AML-193 (cell line): ENCODE data around the gene HAP1.
A peak's percentile ranks its signal among the peaks of the same experiment; 100 is the strongest.

ENCODE experiments used
- DNase-seq, 2 experiments: peaks; one replicate each; lab custom pipeline; 2025; lab: John Stamatoyannopoulos, UW

Gene HAP1

DNA sequence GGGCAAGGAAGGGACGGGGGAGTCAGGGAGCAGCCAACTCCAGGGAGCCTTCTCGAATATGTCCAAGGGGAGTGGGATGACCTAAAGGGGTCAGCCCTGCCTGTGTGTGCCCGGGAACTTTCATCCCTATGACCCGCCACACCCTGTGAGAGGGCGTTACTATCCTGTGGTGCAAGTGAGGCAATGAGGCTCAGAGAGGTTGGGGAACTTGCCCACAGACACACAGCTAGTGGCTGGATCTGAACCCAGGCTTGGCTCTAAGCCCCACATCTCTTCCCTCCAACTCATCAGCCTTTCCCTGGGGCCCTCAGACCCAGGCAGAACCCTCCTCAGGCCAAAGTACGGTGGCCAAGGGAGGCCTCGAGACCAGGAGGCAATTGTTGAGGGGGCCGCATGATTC is 28.9 kb upstream of the HAP1 start:
- no peak for DNase-seq

DNA sequence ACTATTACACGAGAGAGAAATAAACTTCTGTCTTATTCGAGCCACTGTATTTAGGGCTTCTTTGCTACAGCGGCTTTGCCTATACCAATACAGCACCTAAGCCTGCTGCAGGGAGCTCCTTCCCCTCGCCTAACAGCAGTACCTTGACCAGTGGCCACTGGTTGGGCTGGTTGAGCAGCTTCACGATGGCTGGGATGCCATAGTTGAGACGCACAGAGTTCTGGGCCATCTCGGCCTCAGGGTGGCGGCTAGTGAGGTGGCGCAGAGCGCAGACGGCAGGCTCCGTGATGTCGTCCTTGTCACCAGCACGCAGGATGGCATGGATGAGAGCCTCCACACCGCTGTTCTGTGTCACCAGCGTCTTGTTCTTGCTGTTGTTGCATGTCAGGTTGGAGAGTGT is 28.4 kb upstream of the HAP1 start:
- no peak for DNase-seq

DNA sequence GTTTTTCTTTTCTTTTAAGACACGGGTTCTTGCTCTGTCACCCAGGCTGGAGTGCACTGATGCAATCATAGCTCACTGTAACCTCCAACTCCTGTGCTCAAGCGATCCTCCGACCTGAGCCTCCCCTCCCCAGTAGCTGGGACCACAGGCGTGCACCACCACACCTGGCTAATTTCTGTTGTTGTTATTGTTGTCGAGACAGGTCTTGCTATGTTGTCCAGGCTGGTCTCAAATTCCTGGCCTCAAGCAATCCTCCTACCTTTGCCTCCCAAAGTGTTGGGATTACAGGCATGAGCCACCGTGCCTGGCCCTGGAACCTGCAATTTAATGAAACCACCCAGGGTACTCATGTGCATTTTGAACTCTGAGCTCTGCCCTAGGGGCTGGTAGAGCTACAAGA is 27.9 kb upstream of the HAP1 start:
- no peak for DNase-seq

DNA sequence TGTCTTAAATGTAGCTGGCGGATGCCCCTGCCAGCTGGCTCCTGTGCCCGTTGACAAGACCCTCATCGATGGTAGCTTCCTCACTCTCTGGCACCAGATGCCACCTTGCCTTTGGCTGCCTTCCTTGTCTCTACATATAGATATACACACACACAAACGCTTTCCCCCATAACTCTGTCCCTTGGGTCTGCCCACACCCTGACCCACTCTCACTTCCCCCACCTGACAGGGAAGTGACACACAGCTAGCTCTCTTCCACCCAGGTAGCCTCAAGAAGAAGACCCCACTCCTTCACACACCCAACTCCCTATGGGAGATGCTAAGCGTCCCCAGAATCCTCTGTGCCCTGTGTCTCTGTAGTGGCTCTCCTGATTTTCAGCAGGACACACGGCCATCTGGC is 26.4 kb upstream of the HAP1 start:
- no peak for DNase-seq

DNA sequence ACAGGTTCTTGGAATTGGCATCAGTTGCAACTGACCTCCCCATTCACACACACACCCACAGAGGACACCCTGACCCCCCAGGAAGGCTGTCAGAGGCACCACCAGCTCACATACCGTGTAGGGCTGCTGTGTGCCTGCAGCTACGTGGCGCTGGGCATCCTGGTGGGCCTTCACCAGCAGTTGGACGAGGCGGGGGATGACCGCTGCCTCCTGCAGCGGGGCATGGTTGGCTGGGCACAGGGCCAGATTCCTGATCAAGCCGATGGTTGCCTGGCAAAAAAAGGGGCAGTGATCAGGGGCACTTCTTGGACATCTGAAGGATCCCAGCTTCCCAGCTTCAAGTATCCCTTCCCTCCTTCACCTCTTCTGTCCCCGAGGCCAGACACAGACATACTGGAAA is 24.2 kb upstream of the HAP1 start:
- no peak for DNase-seq

DNA sequence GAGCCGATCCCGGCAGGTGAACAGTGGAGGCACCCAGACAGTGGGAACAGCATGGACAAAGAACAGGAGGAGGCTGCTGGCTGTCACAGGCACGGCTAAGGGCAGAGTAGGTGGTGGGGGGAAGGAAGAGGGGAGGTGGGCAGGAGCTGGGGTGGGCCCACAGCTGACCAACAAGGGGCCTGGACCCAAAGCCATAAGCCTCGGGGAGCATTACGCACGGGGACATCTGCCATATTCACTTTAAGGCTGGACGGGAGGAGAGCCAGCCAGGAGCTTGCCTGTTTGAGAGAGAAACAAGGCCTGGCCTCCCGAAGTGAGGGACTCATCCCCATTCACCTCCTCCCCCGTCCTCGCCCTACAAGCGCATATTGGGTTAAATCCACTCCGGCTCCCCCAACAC is 19.6 kb upstream of the HAP1 start:
- DNase-seq, result no peak

DNA sequence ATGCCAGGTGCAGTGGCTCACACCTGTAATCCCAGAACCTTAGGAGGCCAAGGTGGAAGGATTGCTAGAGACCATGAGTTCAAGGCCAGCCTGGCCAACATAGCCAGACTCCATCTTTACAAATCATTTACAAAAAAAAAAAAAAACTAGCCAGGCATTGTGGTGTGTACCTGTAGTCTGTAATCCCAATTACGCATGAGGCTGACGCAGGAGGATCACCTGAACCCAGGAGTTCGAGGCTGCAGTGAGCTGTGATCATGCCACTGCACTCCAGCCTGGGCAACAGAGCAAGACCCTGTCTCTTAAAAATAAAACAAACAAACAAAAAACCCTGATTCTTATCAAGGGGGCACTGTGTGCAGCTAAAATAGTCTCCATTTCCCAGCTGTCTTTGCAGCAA is 16.8 kb upstream of the HAP1 start:
- DNase-seq, result no peak

DNA sequence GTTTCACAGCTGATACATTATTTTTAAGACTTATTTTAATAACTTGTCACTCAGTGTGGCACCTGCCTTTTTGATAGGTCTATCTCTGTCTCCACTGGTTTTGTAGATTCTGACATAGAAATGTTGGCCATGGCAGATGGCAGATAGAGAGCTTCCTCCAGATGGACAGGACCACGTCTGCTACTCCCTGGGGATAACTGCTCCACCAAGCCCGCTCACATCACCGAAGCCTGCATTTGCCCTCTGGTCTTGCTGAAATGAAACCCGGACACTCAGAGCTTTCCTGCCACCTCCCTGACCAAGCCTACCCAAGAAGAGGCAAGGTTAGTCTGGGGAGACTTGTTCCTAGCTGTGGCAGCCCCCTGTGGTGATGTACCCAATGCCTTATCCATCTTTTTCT is 16.4 kb upstream of the HAP1 start:
- no peak for DNase-seq

DNA sequence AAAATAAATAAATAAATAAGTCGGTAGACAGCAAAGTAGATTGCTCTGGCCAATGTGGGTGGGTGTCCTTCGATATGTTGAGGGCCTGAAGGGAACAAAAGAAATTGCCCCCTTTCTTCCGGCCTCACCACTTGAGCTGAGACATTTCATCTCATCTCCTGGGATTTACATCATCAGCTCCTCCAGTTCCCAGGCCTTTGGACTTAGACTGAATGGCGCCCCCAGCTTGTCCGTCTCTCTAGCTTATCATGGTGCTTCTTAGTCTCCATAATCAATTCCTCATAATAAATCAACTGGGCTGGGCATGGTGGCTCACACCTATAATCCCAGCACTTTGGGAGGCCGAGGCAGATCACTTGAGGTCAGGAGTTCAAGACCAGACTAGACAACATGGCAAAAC is 13.8 kb upstream of the HAP1 start:
- DNase-seq, result no peak

DNA sequence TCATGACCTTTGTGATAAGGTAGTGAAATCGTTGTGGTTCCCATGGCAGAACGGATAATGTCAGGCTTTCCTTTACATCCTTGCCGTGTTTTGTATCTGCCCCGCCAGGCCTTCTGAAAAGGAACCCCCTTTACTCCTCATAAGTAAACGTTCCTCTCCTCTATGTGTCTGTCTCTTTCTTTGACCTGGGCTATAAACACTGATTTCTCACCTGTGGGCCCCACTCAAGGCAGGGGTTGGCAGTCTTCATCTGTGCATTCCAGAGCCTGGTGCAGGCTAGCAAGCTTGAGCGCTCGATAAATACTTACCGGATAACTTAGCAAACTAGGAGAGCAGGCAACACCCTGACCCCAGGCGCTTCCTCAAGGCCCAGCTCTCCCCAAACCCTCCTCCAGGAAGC is 7.3 kb upstream of the HAP1 start:
- no peak for DNase-seq

DNA sequence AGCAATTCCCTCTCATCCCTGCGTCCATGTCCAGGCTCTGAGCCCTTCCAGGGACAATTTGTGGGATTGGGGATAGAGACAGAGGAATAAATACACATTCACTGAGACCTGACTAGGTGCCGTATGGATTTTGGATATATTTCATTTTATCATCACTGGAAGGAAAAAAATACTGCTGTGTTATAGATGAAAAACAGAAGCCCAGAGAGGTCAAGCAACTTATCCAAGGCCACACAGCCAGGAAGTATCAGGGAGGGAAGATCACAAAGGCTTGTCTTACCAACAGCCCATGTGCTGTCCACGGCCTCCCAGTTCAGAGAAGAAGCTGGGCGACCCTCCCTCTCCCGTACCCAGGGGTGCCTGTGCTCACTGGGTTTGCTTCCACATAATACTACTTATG is 6.1 kb upstream of the HAP1 start:
- DNase-seq, result no peak

DNA sequence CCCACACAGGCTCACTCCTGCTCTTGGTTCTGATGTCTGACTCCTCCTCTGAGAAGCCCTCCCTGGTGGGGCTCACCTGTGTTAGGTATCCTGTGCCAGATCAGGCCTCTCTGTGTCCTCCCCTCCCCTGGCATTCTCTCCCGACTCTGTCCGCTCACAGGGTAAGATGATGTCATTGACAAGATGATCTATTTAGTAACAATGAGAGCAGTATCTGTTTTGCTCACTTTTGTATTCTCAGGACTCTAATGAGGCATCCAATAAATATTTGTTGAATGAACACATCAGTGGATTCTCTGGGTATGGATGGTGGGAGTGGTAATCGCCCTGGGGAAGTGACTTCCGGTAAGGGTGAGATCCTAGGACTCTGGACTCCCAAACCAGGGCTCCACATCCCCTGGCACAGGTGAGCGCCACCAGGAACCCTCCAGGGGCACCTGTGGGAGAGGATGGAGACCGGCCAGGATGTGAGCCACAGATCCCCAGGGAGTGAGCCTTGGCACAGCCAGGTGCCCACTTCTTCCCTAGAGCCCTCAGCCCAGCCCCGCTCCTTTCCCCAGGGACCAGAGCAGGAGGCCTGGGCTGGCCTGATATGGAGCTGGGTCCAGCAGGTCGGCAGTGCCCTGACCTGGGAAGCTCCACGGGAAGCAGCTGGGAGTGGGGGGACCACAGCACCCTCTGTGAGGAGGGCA is 5.4 kb upstream of the HAP1 start:
- DNase-seq, result no peak

DNA sequence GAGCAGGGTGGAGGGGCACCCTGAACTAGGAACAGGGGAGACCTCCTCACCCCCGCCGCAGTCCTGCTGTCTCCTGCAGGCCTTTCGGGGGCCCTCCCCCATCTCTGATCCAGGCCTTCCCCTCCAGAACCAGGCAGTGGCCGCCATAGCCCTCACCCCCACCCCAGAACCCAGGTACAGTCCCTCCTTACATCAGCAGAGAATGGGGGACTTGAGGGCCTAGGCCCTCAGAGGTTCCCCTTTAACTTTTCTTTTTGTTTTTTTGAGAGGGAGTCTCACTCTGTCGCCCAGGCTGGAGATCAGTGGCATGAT is 4.3 kb upstream of the HAP1 start:
- DNase-seq, result no peak

DNA sequence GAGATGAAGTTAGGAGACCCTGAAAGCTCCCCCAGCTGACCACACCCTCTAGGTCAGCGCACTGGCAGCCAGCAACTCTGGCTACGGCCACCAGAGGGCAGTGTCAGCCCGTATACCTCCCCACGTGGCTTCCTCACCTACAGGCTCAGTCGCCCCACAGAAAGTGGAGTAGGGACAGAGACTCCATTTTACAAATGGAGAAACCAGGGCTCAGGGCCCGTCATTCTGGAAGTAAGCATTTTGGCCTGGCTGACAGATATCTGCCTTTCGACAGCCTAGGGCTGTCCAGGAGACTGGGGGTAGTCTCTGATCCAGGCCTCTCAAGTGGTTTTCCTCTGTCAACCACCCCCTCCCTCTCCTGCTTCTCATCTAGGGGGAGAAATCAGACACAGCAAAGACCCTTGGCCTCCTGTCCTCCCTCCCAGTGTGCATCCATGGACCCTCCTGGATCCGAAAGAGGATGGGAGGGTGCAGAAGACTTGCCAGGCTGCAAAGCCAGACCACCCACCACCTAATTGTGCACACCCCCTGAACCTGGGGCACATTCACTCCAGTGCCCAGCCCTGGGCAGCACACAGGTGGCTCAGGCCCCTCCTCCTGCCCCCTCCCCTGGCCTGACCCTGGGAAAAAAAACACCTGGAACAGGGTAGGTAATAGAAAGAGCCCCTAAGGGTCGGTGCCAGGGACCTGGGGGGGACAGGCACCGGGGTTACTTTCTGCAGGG is 3.8 kb upstream of the HAP1 start:
- DNase-seq, result peak; percentile 83 to 87

DNA sequence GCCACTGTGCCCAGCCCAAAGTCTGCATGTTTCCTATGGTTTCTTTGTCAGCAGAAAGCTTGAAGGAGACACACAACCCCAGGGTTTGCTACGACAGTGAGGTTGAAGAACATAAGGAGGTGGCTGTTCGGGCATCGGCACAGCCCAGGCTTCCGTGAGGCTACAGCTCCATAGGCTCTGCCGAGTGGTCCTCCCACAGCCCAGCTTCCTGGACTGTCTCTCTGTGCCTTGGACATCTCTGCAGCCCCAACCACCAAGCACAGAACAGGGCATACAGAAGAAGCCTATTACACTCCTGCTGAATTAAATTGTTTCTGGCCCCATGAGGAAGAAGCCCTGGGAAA is 3.2 kb upstream of the HAP1 start:
- no peak for DNase-seq

DNA sequence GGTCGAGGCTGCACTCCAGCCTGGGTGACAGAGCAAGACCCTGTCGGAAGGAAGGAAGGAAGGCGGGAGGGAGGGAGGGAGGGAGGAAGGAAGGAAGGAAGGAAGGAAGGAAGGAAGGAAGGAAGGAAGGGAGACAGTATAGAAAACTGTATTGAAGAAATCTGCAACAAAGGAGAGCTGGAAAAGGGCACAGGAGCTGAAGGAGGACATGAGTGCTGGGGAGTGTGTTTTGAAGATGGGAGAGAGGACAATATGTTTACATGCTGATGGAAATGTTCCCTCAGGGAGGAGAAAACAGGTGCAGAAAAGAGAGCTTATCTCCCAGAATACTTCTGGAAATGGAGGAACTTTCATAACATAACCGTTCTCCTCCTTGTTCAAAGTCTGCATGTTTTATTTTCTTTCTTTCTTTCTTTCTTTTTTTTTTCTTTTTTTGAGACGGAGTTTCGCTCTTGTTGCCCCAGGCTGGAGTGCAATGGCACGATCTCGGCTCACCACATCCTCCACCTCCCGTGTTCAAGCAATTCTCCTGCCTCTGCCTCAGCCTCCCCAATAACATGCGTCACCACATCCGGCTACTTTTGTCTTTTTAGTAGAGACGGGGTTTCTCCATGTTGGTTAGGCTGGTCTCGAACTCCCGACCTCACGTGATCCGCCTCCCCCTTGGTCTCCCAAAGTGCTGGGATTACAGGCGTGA is 2.7 kb upstream of the HAP1 start:
- DNase-seq, result no peak

DNA sequence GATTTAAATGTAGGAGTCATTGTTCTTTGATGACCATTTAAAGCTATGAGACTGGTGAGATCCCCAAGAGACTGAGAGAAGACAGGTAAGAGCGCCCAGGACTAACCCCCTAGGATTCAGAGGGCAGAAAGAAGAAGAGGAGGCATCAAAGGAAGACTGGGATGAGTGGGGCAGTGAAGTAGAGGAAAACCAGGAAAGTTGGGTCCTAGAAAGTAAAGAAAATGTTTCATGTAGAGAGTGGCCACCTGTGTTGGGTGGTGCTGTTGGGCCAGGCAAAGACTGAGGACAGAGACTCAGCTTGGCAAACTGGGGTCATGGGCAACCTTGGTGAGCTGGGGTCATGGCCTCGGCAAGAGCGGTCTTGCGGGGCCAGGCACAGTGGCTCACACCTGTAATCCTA is 1.3 kb upstream of the HAP1 start:
- DNase-seq, result no peak

DNA sequence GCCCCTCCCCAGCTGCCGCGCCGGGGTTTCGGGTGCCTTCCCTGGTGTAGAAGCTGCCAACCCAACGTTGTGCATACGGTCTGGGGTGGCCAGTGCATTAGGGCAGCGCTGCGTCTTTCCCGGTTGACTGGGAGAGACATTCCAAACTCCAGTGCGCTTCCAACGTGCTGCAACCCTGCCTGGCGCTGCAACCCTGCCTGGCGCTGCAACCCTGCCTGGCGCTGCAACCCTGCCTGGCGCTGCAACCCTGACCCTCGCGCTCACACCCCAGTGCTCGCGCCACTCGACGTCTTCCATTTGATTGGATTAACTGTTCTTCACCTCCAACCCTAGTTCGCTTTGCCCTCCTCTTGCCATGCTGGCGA is 488 bp upstream of the HAP1 start:
- no peak for DNase-seq

DNA sequence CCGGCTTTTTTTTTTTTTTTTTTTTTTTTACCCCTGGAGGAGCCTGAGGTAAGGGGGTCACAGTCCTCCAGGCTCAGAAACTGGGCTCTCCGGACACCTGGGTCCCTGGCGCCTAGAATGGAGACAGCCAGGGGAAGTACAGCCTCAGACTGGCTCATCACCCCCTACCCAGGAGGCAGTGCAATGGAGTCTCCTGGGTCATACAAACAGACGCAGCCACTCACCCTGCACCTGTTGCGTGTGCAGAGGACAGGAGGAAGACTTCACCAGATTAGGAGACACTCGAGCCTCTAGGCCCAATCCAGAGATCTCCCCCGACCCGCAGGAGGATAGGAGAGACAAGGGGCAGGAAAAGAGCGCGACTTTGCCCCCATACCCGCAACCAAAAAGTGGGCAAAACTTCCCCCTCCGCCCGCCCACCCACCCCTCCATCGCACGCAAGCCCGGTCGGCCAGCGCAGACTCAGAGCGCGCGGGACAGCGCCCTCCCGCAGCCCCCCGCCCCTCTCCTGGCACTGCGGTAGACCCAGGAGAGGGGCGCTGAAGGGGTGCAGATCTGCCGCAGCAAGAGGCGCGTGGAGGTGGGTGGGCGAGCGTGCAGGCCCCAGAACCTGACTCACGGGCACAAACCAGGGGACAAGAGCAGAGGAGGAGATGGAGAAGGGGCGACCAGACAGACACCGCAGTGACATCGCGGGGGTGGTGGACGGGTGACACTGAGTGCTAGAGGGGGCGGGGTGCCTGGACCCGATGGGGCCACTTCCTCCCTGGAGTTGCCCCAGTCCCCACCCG is 900 bp downstream of the HAP1 start:
- no peak for DNase-seq

DNA sequence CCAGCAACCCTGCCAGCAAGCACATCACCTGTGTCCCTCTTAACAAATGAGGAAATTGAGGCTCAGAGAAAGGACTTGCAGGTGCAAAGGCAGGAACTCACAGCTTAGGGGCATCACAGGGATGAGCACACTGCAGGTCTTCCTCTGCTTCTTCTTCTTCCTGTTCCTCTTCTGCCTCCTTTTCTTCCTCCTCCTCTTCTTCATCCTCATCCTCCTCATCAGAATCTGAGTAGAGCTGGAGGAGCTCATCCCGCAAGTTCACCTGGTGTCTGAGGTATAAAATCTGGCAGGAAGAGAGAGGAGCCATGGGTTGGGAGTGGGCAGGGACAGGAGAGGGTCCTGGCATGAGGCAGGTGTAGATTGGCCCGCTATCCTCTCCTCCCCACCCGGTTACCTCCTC is 2.6 kb downstream of the HAP1 start:
- DNase-seq, result no peak

DNA sequence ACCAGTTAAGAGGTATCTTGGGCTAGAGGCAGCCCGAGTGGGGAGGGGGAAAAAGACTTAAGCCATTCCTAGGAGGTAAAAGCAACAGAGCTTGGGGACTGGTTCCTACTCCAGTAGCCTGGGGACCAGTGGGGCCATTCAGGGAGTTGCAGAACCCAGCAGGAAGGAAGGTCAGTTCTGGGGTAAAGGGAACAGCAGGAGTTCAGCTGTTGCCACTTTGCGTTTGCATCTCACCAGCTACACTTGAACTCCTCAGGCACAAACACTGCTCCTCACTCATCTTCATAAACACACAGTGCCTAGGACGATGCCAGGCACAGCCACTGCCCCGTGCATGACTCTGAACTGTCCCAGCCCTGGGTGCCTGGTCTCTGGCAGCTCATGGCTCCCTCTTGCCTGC is 4.0 kb downstream of the HAP1 start:
- DNase-seq, result no peak

DNA sequence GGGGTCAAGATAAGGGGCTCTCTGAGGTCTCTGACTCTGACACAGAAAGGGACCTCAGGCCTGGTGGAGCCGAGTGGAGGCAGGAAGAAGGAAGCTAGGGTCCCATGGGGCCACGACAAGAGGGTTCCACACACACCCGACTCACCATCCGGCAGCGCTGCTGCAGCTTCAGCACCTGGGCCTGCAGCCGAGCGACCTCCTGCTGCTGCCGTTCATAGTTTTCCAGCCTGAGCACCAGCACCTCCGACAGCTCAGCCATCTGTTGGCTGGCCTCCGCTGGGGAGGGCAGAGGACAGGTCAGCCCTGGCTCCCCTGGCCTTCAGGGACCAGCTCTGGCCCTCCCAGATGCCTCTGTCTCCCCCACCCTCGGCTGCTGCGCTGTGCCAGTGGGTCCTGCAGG is 6.4 kb downstream of the HAP1 start:
- DNase-seq, result no peak

DNA sequence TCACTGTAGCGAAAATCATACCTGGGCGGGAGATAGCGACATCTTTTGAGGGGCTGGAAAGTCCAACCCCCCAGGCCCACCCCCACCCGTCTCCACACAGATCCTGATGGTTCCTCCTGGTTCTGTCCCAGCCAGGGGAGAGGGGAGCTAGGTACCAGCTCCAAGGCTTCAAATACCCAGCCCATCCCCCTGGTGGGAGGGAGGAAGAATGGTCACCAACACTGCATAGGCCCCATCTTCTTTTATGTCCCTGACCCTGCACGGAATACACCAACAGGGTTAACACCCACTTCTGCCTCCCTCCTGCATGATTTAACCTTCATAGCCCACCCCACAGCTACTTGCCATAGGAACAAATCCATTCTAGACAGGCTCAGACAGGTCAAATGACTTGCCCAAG is 9.3 kb downstream of the HAP1 start:
- no peak for DNase-seq
